ENCODE results near the gene ANKRD11. TPM values are rescaled to one million over a fixed set of nuclear protein-coding genes. Genes with fewer than 3 reads are reported as not detected.
A peak's percentile ranks its signal among the peaks of the same experiment; 100 is the strongest.

ANKRD11 gene
- total RNA-seq, 4 donors from 2014 or later: 67.0 to 107 (median 88.9) TPM

- Histone ChIP-seq H3K4me3 (no peak overlapping the region), H3K36me3 (peaks cover 0 to 11% of the 10 kb centered on the region in 2 donors), H3K4me1 (peaks cover 0 to 76% (median 14%) of the 10 kb centered on the region in 3 donors), H3K27ac (no peak overlapping the region), H3K9me3 (peaks cover 0 to 9% (median 0%) of the 10 kb centered on the region in 3 donors), H3K27me3 (no peaks in the 10 kb centered on the region)
- no peak for TF ChIP-seq EP300 (IDR thresholded peaks at IDR 0.05)
- TF ChIP-seq, protein P1, sequence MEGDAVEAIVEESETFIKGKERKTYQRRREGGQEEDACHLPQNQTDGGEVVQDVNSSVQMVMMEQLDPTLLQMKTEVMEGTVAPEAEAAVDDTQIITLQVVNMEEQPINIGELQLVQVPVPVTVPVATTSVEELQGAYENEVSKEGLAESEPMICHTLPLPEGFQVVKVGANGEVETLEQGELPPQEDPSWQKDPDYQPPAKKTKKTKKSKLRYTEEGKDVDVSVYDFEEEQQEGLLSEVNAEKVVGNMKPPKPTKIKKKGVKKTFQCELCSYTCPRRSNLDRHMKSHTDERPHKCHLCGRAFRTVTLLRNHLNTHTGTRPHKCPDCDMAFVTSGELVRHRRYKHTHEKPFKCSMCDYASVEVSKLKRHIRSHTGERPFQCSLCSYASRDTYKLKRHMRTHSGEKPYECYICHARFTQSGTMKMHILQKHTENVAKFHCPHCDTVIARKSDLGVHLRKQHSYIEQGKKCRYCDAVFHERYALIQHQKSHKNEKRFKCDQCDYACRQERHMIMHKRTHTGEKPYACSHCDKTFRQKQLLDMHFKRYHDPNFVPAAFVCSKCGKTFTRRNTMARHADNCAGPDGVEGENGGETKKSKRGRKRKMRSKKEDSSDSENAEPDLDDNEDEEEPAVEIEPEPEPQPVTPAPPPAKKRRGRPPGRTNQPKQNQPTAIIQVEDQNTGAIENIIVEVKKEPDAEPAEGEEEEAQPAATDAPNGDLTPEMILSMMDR (IDR thresholded peaks at IDR 0.05): no peak
- no peak for TF ChIP-seq POLR2A (IDR thresholded peaks at IDR 0.05)
- TF ChIP-seq POLR2AphosphoS5 (IDR thresholded peaks at IDR 0.05): no peak
- ATAC-seq: no peak
- WGBS, 2 donors (ENCODE audit: low coverage in 1 of 2): 96 to 98% methylated on average over 5 to 8 of the region's 10 CpGs
Observed at GRCh38 chr16:89375686-89376085, 114.7 kb downstream of the ANKRD11 start.

- WGBS, 2 donors (ENCODE audit: low coverage in 1 of 2): 70 to 76% methylated on average over 17 to 19 of the region's 19 CpGs
- Histone ChIP-seq H3K9me3 (peaks cover 0 to 9% (median 0%) of the 10 kb centered on the region in 3 donors), H3K36me3 (peaks cover 0 to 11% of the 10 kb centered on the region in 2 donors), H3K4me3 (no peak overlapping the region), H3K4me1 (peaks cover 0 to 76% (median 19%) of the 10 kb centered on the region in 3 donors), H3K27ac (no peak overlapping the region), H3K27me3 (no peaks in the 10 kb centered on the region)
- no peak for ATAC-seq
- TF ChIP-seq POLR2A (IDR thresholded peaks at IDR 0.05) (no peak), EP300 (IDR thresholded peaks at IDR 0.05) (no peak), POLR2AphosphoS5 (IDR thresholded peaks at IDR 0.05) (no peak)
- TF ChIP-seq, protein P1 (IDR thresholded peaks at IDR 0.05): no peak
Observed at GRCh38 chr16:89375021-89375420, 115.3 kb downstream of the ANKRD11 start.

- TF ChIP-seq POLR2AphosphoS5 (IDR thresholded peaks at IDR 0.05) (no peak), EP300 (IDR thresholded peaks at IDR 0.05) (no peak), POLR2A (IDR thresholded peaks at IDR 0.05) (no peak)
- TF ChIP-seq, protein P1 (IDR thresholded peaks at IDR 0.05): no peak
- peaks cover 0 to 76% (median 24%) of the 10 kb centered on the region in 3 donors for H3K4me1 ChIP-seq
- no peaks in the 10 kb centered on the region for H3K27me3 ChIP-seq
- no peak for ATAC-seq
- H3K27ac ChIP-seq: peak overlapping the region in 1 of 4 donors; percentile 32
- H3K36me3 ChIP-seq: peaks cover 0 to 11% of the 10 kb centered on the region in 2 donors
- no peak overlapping the region for H3K4me3 ChIP-seq
- H3K9me3 ChIP-seq: peaks cover 0 to 9% (median 0%) of the 10 kb centered on the region in 3 donors
- WGBS, 2 donors (ENCODE audit: low coverage in 1 of 2): 59 to 62% methylated on average over 10 of the region's 18 CpGs
Observed at GRCh38 chr16:89374393-89374960, 115.9 kb downstream of the ANKRD11 start.

GRCh38 chr16:89373355-89374110 lies 116.8 kb downstream of the ANKRD11 start:
- peak; percentile 28 for ATAC-seq

More at GRCh38 chr16:89373355-89374110, 116.8 kb downstream of the ANKRD11 start:
- TF ChIP-seq, protein P1 (IDR thresholded peaks at IDR 0.05): no peak
- TF ChIP-seq EP300 (IDR thresholded peaks at IDR 0.05): no peak
- TF ChIP-seq POLR2AphosphoS5 (IDR thresholded peaks at IDR 0.05): peak; percentile 47
- no peak for TF ChIP-seq POLR2A (IDR thresholded peaks at IDR 0.05)
- Histone ChIP-seq H3K4me3 (no peak overlapping the region), H3K9me3 (peaks cover 0 to 9% (median 0%) of the 10 kb centered on the region in 3 donors), H3K4me1 (peaks cover 0 to 76% (median 25%) of the 10 kb centered on the region in 3 donors), H3K27ac (peak overlapping the region in 2 of 4 donors; percentile 32), H3K36me3 (peaks cover 0 to 11% of the 10 kb centered on the region in 2 donors), H3K27me3 (no peaks in the 10 kb centered on the region)
- WGBS, 2 donors (ENCODE audit: low coverage in 1 of 2): 80 to 89% methylated on average over 1 to 24 of the region's 32 CpGs
